ENCODE results near the gene FADS2. TPM values are rescaled to one million over a fixed set of nuclear protein-coding genes. Genes with fewer than 3 reads are reported as not detected.
A peak's percentile ranks its signal among the peaks of the same experiment; 100 is the strongest.

Gene FADS2
- total RNA-seq, 2 donors from 2014 or later: 5.1 to 10.2 TPM

- H3K4me1 ChIP-seq: peaks cover 0 to 42% of the 10 kb centered on the region in 2 donors
- no peaks in the 10 kb centered on the region for H3K27me3 ChIP-seq
- TF ChIP-seq CTCF (IDR thresholded peaks at IDR 0.05): no peak
- H3K27ac ChIP-seq: peak overlapping the region; percentile 77 to 84
- H3K36me3 ChIP-seq: no peaks in the 10 kb centered on the region
- H3K4me3 ChIP-seq: peak overlapping the region; percentile 37 to 67
- H3K9me3 ChIP-seq: no peaks in the 10 kb centered on the region
- no peak for DNase-seq (ENCODE audit: low spot score)
Observed at GRCh38 chr11:61826930-61827570, 1.1 kb upstream of the FADS2 start.

GRCh38 chr11:61828379-61828628 lies 204 bp downstream of the FADS2 start:
- Histone ChIP-seq H3K4me1 (peaks cover 0 to 50% of the 10 kb centered on the region in 2 donors), H3K4me3 (peak overlapping the region; percentile 37 to 67), H3K27me3 (no peaks in the 10 kb centered on the region), H3K36me3 (no peaks in the 10 kb centered on the region), H3K9me3 (no peaks in the 10 kb centered on the region), H3K27ac (peak overlapping the region; percentile 77 to 84)
- no peak for TF ChIP-seq CTCF (IDR thresholded peaks at IDR 0.05)
- DNase-seq (ENCODE audit: low spot score): no peak

GRCh38 chr11:61828629-61829407 lies 718 bp downstream of the FADS2 start:
- H3K4me3 ChIP-seq: peak overlapping the region; percentile 37 to 67
- no peaks in the 10 kb centered on the region for H3K27me3 ChIP-seq
- DNase-seq (ENCODE audit: low spot score): no peak
- peak overlapping the region; percentile 77 to 84 for H3K27ac ChIP-seq
- TF ChIP-seq CTCF (IDR thresholded peaks at IDR 0.05): peak; percentile 32 to 63
- H3K9me3 ChIP-seq: no peaks in the 10 kb centered on the region
- H3K4me1 ChIP-seq: peaks cover 0 to 50% of the 10 kb centered on the region in 2 donors
- H3K36me3 ChIP-seq: no peaks in the 10 kb centered on the region

- no peak overlapping the region for H3K4me3 ChIP-seq
- H3K27me3 ChIP-seq: no peaks in the 10 kb centered on the region
- no peaks in the 10 kb centered on the region for H3K36me3 ChIP-seq
- H3K4me1 ChIP-seq: peaks cover 0 to 60% of the 10 kb centered on the region in 2 donors
- H3K27ac ChIP-seq: peak overlapping the region; percentile 77 to 84
- H3K9me3 ChIP-seq: no peaks in the 10 kb centered on the region
- DNase-seq (ENCODE audit: low spot score): no peak
- no peak for TF ChIP-seq CTCF (IDR thresholded peaks at IDR 0.05)
Observed at GRCh38 chr11:61829806-61830205, 1.7 kb downstream of the FADS2 start.

- Histone ChIP-seq H3K4me3 (no peak overlapping the region), H3K27me3 (no peaks in the 10 kb centered on the region), H3K27ac (peak overlapping the region; percentile 42 to 77), H3K9me3 (no peaks in the 10 kb centered on the region), H3K36me3 (no peaks in the 10 kb centered on the region), H3K4me1 (peaks cover 0 to 66% of the 10 kb centered on the region in 2 donors)
- no peak for TF ChIP-seq CTCF (IDR thresholded peaks at IDR 0.05)
- no peak for DNase-seq (ENCODE audit: low spot score)
Observed at GRCh38 chr11:61830237-61831105, 2.4 kb downstream of the FADS2 start.

Data from right atrium auricular region (tissue), 2 donors.